SU-DHL-6 (cell line): ENCODE measurements around the gene SUGCT.

ENCODE experiments used
- CTCF ChIP-seq: fragments of 200-600 bp; sonication (generic); IDR thresholded peaks from one replicate; pipeline ENCODE4 v1.5.1; 2017; ENCODE audit warnings: antibody characterized with exemption, mild to moderate bottlenecking, low read length, moderate library complexity; ENCODE audit not compliant: insufficient read depth, poor library complexity, severe bottlenecking
- EZH2phosphoT487 ChIP-seq: fragments of 200-600 bp; sonication (generic), shearing (Covaris generic); conservative IDR thresholded peaks from 2 replicates; pipeline ENCODE4 v1.6.1; 2018; ENCODE audit warnings: mild to moderate bottlenecking, antibody characterized with exemption, low read length, moderate library complexity, mixed read lengths

GRCh38 chr7:40839881-40840280 lies 705.1 kb downstream of the SUGCT start:
- no peak for TF ChIP-seq EZH2phosphoT487
- no peak for TF ChIP-seq CTCF
